IPS-18c (cell line): ENCODE results near the gene VPS54.
"Not testable (repeated sequence)": the region's sequence is repeated elsewhere in the genome, so short reads cannot be mapped to it uniquely, and the experiment has no call there.

ENCODE experiments used
- H3K4me3 ChIP-seq: 2 replicates; pipeline ENCODE4 v1.7.0; 2013; ENCODE audit warnings: low read depth, mild to moderate bottlenecking, low read length, moderate library complexity; ENCODE audit not compliant: insufficient read depth
- H3K9me3 ChIP-seq: one replicate; pipeline ENCODE4 v1.6.1; 2013; ENCODE audit warnings: mild to moderate bottlenecking, low read length, moderate library complexity; ENCODE audit not compliant: control insufficient read depth, insufficient read depth

The VPS54 gene

GRCh38 chr2:64001382-64002101 is 17.7 kb downstream of the VPS54 start:
- Histone ChIP-seq H3K4me3 (no peak overlapping the region), H3K9me3 (peaks cover 4% of the 10 kb centered on the region)

DNA sequence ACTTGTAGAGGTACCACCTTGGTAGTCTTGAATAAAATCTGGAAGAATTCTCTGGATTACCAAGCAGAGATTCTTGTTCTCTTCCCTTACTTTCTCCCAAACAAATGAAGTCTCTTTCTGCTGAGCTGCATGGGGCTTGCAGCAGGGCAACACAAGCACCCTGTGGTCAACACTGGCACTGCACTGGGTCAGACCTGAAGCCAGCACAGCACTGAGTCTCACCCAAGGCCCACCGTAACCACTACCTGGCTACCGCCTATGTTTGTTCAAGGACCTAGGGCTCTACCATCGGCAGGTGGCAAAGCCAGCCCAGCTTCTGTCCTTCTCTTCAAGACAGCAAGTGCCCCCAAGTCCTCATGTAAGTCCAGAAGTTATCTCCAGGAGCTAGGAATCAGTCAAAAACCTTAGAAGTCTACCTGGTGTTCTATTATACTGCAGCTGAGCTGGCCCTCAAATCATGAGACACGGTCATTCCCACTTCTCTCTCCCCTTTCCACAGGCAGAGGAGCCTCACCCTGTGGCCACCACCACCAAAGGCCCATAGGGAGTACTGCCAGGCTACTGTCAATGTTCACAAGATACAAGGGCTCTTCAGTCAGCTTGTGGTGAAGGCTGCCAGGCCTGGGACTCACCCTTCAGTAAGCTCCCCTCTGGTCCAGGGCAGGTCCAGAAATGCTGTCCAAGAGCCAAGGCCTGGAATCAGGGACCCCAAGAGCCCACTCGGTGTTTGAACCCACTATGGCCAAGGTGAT is 18.4 kb downstream of the VPS54 start:
- H3K9me3 ChIP-seq, result peaks cover 6% of the 10 kb centered on the region
- H3K4me3 ChIP-seq, result no peak overlapping the region

DNA sequence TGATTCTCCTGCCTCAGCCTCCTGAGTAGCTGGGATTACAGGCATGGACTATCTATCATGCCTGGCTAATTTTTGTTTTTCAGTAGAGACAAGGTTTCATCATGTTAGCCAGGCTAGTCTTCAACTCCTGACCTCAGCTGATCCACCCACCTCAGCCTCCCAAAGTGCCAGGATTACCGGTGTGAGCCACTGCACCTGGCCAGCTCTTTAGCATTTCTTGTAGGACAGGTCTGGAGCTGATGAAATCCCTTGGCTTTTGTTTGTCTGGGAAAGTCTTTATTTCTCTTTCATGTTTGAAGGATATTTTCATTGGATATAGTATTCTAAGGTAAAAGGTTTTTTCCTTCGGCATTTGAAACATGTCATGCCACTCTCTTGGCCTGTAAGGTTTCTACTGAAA is 20.2 kb downstream of the VPS54 start:
- Histone ChIP-seq H3K4me3 (no peak overlapping the region), H3K9me3 (peaks cover 6% of the 10 kb centered on the region)

DNA sequence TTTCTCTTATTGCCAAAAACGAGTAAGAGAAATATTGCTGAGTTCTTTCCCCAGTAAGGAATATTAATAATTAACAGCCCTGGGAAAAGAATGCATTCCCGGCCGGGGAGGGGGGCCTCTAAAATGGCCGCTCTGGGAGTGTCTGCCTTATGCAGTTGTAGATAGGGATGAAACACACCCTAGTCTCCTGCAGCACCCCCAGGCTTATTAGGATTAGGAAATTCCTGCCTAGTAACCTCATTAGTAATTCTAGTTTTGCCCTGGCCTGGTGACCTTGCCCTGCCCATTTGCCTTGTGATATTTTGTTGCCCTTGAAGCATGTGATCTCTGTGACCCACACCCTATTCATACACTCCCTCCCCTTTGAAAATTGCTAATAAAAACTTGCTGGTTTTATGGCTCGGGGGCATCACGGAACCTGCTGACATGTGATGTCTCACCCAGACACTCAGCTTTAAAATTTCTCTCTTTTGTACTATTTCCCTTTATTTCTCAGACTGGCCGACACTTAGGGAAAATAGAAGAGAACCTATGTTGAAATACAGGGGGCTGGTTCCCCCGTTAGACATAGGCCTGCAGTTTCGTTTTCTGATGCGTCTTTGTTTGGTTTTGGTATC is 22.5 kb downstream of the VPS54 start:
- H3K4me3 ChIP-seq, H3K9me3 ChIP-seq: not testable (repeated sequence)

DNA sequence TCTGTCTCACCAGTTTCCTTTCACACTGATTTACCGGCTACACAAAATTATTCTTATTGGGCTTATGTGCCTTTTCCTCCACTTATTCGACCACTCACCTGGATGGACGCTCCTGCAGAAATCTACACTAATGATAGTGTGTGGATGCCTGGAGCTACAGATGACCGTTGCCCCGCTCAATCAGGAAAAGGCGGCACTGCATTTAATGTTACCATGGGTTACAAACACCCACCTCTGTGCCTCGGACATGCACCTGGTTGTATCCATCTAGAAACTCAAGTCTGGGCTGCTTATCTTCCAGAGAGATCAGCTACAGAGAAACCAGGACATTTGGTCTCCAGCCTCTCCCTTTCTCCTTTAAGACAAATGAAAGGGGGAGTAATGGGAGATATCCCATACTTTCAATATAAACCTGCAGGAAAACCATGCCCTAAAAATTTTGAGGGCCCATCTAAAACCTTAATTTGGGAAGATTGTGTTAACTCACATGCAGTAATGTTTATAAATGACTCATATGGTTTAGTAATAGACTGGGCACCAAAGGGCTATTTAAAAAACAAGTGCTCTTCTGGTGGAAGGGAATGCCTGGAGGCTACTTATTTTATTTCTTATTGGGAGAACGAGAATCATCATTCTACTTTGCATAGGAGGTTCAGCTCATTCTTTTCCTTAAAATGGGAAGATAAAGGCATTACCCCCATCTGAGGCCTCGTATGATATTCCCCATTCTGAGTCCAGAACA is 24.7 kb downstream of the VPS54 start:
- not testable (repeated sequence) for H3K4me3 ChIP-seq, H3K9me3 ChIP-seq

DNA sequence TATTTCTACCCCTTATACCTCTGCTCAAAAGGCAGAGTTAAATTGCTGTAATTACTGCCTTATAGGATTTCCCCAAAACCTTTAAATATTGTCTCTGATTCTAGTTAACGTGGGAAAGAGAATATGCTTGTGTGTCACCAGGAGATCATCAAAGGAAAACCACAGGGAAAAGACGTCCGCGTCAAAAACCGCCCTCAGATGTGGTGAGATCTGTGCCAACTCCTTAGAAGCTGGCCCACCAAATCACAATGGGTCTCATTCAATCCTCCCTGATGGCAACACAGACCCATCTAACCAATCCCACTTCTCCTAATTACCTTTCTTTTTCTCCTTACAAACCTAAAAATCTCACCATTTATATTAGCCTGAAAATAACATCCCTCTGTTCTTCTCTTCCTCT is 25.4 kb downstream of the VPS54 start:
- no peak overlapping the region for H3K4me3 ChIP-seq
- H3K9me3 ChIP-seq, result peaks cover 6% of the 10 kb centered on the region

DNA sequence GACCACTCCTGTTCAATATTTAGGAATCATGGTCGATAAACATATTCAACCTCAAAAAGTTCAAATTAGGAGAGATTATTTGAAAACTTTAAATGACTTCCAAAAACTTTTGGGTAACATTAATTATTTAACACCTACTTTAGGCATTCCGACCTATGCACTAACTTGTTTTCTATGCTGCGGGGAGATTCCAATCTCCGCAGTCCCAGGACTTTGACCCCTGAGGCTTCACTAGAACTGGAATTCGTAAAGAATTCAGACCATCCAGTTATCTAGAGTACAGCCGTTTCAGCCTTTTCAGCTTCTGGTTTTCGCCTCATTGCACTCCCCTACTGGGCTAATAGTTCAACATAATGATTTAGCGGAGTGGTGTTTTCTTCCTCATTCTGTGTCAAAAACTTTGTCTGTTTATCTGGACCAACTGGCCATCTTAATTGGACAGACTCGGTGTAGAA is 26.1 kb downstream of the VPS54 start:
- not testable (repeated sequence) for H3K9me3 ChIP-seq

DNA sequence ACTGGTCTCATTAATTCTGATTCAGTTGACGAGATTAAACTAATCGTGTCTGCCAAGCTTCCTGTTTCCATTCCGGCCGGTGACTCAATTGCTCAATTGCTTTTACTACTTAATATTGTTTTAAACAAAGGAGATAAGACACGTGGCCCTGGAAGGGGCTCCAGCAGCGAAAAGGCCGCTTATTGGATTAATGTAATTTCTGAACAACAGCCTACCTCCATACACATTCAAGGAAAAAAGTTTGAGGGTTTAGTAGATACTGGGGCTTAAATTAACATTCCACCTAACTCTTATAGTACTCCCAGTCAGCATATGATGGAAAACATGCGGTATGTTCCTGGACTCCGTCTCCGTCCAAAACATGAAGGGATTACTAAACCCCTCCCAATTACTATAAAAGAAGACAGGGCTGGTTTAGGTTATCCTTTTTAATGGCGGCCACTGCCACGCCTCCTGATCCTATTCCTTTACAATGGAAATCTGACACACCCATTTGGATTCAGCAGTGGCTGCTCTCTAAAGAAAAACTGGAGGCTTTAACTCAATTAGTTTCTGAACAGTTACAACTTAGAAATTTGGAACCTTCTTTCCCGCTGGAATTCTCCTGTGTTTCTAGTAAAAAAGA is 27.1 kb downstream of the VPS54 start:
- H3K9me3 ChIP-seq, result peaks cover 6% of the 10 kb centered on the region
- H3K4me3 ChIP-seq, result no peak overlapping the region

More for the DNA sequence above, 26.1 kb downstream of the VPS54 start:
- H3K4me3 ChIP-seq, result not testable (repeated sequence)

DNA sequence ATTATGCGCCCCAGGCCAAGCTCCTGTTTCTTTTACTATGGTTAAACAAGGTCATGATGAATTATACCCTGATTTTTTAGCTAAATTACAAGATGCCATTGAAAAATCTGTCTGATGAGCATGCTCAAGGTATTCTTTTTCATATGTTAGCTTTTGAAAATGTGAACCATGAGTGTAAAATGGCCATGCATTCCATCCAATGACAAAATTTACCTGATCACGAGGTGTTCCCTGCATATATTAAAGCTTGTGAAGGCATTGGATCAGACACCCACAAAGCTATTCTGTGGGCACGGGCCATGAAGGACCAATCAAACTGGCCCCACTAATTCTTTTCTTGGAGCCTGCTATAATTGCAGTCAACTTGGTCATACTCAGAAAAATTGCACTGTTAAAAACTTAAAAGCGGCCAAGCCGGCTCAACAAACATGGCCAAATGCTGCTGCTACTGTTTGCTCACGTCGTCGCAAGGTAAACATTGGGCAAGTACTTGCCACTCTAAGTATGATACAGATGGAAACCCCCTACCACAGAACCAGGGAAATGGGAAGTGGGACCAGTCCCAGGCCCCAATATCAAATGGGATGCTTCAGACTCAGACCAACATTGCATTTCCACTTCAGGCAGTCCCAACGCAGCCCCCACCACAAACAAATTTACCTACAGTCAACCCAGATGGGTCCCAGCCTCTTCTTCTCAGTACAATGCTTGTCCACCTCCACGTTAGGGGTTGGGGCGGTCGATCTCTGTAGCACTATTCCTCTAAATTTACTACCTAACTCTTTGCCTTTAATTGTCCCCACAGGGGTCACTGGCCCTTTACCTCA is 27.8 kb downstream of the VPS54 start:
- H3K9me3 ChIP-seq, H3K4me3 ChIP-seq: not testable (repeated sequence)

- H3K9me3 ChIP-seq, result no peaks in the 10 kb centered on the region
- no peak overlapping the region for H3K4me3 ChIP-seq
Measured at GRCh38 chr2:63990072-63990471, 29.2 kb downstream of the VPS54 start.

DNA sequence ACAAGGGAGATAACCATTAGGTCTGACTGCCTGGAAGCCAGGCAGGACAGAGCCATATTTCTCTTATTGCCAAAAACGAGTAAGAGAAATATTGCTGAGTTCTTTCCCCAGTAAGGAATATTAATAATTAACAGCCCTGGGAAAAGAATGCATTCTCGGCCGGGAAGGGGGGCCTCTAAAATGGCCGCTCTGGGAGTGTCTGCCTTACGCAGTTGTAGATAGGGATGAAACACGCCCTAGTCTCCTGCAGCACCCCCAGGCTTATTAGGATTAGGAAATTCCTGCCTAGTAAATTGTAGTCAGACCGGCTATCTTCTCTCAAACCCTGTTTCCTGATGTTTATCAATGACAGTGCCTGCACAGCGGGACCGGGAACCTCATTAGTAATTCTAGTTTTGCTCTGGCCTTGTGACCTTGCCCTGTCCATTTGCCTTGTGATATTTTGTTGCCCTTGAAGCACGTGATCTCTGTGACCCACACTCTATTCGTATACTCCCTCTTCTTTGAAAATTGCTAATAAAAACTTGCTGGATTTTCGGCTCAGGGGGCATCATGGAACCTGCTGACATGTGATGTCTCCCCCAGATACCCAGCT is 30.3 kb downstream of the VPS54 start:
- H3K9me3 ChIP-seq, H3K4me3 ChIP-seq: not testable (repeated sequence)

- Histone ChIP-seq H3K4me3 (no peak overlapping the region), H3K9me3 (no peaks in the 10 kb centered on the region)
Measured at GRCh38 chr2:63984606-63985359, 34.4 kb downstream of the VPS54 start.

DNA sequence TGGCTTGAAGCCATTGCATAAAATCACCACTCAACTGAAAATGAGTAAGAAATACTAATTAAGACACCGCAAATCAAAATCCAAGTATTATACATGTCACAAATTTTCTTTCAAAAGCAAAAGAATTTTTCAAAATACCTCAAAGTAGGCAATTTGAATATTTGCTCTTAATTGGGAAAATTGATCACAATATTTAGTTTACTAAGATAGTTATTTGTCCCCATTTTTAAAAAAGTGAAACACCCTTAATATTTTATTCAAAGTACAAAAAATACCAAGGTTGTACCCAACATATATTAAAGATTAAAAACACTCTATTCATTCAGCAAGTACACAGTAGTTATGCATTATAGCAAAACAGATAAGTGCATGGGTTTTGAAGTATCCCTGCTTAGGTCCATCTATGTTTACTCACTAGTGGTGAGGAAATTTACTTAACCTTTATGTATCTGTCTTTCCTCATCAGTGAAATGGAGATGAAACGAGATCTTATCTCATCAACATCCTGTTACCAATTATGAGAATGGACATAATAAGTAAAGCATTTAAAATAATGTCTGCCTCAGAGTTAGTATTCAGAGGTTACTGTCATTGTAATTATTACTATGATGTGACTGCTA is 35.1 kb downstream of the VPS54 start:
- no peaks in the 10 kb centered on the region for H3K9me3 ChIP-seq
- no peak overlapping the region for H3K4me3 ChIP-seq

GRCh38 chr2:63982335-63982734 is 36.9 kb downstream of the VPS54 start:
- no peaks in the 10 kb centered on the region for H3K9me3 ChIP-seq
- no peak overlapping the region for H3K4me3 ChIP-seq

- Histone ChIP-seq H3K4me3 (no peak overlapping the region), H3K9me3 (no peaks in the 10 kb centered on the region)
Measured at GRCh38 chr2:63981702-63982103, 37.5 kb downstream of the VPS54 start.
